ENCODE results near the gene DFFA. TPM values are rescaled to one million over a fixed set of nuclear protein-coding genes. Genes with fewer than 3 reads are reported as not detected.

Gene DFFA
- total RNA-seq, 1 experiment from 2014 or later: 94.1 TPM

DNA sequence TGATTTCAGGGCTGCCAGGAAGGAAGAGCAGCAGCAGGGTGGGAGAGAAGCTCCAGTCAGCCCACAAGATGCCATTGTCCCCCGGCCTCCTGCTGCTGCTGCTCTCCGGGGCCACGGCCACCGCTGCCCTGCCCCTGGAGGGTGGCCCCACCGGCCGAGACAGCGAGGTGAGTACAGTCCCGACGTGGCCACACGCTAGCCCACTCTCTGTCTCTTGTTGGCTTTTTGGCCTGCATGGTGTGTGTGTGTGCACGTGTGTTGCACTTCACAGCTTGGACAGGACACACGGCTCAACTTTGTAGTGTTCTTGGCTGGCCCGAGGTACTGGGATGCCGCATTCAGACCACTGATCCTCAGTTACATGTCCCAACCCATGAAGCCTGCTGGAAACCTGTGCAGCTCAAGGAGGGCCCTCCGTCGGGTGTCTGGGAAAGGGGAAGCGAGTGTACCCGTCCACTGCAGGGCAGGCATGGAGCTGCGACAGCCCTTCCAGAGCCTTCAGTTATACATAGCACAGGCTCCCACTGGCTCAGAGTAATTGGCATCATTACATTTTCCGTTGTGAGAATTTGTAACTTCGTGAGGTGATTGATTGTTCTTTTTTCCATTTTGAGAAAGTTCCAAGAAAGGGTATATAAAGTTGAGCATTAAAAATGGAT is 22.0 kb downstream of the DFFA start:
- Histone ChIP-seq H2AFZ (ENCODE audit: low read length) (no peak overlapping the region), H3K4ac (ENCODE audit: low read depth, low read length) (no peak overlapping the region), H2BK12ac (ENCODE audit: insufficient read length, low read depth, low read length) (no peak overlapping the region), H3K27ac (ENCODE audit: insufficient read length, low read depth, low read length) (no peak overlapping the region), H3K14ac (ENCODE audit: insufficient read depth, low read length) (no peak overlapping the region), H3K9me3 (ENCODE audit: control insufficient read depth, low read depth, low read length) (no peaks in the 10 kb centered on the region), H3K56ac (ENCODE audit: insufficient read length, low read depth, low read length) (no peak overlapping the region), H3K27me3 (ENCODE audit: insufficient read depth, low read length) (no peaks in the 10 kb centered on the region), H3K79me2 (ENCODE audit: insufficient read depth, low read length) (no peaks in the 10 kb centered on the region), H2BK15ac (ENCODE audit: low read depth, low read length) (no peak overlapping the region), H3K4me1 (ENCODE audit: insufficient read depth, low read length) (peaks cover 2% of the 10 kb centered on the region; the same call in 1 of the 2 replicates), H4K8ac (replicated peaks; ENCODE audit: insufficient read length, low read depth, low read length) (no peak overlapping the region), H3K23ac (ENCODE audit: insufficient read length, low read depth, low read length) (no peak overlapping the region), H2AK5ac (ENCODE audit: insufficient read length, low read length) (no peak overlapping the region), H3K9ac (ENCODE audit: extremely low read depth, insufficient read length, low read length) (no peak overlapping the region), H2BK120ac (ENCODE audit: low read depth, low read length, poor library complexity, severe bottlenecking) (no peak overlapping the region), H3K4me2 (ENCODE audit: insufficient read depth, insufficient read length, low read length) (no peak overlapping the region), H2BK5ac (ENCODE audit: insufficient read length, low read length) (no peak overlapping the region), H4K5ac (ENCODE audit: insufficient read length, low read depth, low read length) (no peak overlapping the region), H2BK20ac (ENCODE audit: low read depth, low read length, poor library complexity, severe bottlenecking) (no peak overlapping the region), H3T11ph (ENCODE audit: low read length) (no peak overlapping the region), H4K91ac (ENCODE audit: insufficient read length, low read depth, low read length) (no peak overlapping the region), H3K79me1 (ENCODE audit: insufficient read depth, low read depth, low read length, poor library complexity, severe bottlenecking) (no peaks in the 10 kb centered on the region), H4K20me1 (ENCODE audit: control insufficient read depth, insufficient read depth, insufficient read length) (no peaks in the 10 kb centered on the region), H3K23me2 (ENCODE audit: insufficient read length, low read depth, low read length, poor library complexity, severe bottlenecking) (no peaks in the 10 kb centered on the region), H3K18ac (ENCODE audit: insufficient read length, low read depth, low read length) (no peak overlapping the region)
- Mint-ChIP-seq H3K27ac (peak overlapping the region in 2 of 3 experiments; percentile 38 to 90; a peak in 3 of 7 replicates), H3K36me3 (ENCODE audit: insufficient read depth in 1 of 3, low read depth in 3 of 3) (peaks cover 1 to 14% (median 7%) of the 10 kb centered on the region in 3 experiments; a peak in 6 of 7 replicates), H3K27me3 (ENCODE audit: low read depth) (no peaks in the 10 kb centered on the region), H3K9me3 (peaks cover 0 to 4% of the 10 kb centered on the region in 2 experiments; a peak in 1 of 5 replicates), H3K4me1 (peaks cover 19 to 23% of the 10 kb centered on the region in 2 experiments), H3K4me3 (peak overlapping the region in 1 of 2 experiments; percentile 5; a peak in 1 of 5 replicates)
- no CpG with 5 or more reads among the region's 21 CpGs for WGBS (ENCODE audit: extremely low coverage, insufficient read length, low lambda C conversion rate)
- no peak for DNase-seq
- TF ChIP-seq, protein P1, sequence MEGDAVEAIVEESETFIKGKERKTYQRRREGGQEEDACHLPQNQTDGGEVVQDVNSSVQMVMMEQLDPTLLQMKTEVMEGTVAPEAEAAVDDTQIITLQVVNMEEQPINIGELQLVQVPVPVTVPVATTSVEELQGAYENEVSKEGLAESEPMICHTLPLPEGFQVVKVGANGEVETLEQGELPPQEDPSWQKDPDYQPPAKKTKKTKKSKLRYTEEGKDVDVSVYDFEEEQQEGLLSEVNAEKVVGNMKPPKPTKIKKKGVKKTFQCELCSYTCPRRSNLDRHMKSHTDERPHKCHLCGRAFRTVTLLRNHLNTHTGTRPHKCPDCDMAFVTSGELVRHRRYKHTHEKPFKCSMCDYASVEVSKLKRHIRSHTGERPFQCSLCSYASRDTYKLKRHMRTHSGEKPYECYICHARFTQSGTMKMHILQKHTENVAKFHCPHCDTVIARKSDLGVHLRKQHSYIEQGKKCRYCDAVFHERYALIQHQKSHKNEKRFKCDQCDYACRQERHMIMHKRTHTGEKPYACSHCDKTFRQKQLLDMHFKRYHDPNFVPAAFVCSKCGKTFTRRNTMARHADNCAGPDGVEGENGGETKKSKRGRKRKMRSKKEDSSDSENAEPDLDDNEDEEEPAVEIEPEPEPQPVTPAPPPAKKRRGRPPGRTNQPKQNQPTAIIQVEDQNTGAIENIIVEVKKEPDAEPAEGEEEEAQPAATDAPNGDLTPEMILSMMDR (conservative IDR thresholded peaks at IDR 0.05): no peak
